NB4 (cell line): ENCODE measurements around the gene MVP.

Source experiments
- CTCF ChIP-seq: IDR thresholded peaks from one replicate; pipeline ENCODE4 v1.5.1; 2012; ENCODE audit warnings: low read depth, low read length
- MAX ChIP-seq: IDR thresholded peaks from 2 replicates; pipeline ENCODE4 v1.6.1; 2011; ENCODE audit warnings: low read depth, low read length
- MYC ChIP-seq: IDR thresholded peaks from 2 replicates; pipeline ENCODE4 v1.6.1; 2011; ENCODE audit warnings: low read depth, low read length
- POLR2A ChIP-seq: IDR thresholded peaks from 2 replicates; pipeline ENCODE4 v1.6.1; 2011; ENCODE audit warnings: mild to moderate bottlenecking; ENCODE audit not compliant: insufficient read length; ENCODE audit errors: extremely low read depth

DNA sequence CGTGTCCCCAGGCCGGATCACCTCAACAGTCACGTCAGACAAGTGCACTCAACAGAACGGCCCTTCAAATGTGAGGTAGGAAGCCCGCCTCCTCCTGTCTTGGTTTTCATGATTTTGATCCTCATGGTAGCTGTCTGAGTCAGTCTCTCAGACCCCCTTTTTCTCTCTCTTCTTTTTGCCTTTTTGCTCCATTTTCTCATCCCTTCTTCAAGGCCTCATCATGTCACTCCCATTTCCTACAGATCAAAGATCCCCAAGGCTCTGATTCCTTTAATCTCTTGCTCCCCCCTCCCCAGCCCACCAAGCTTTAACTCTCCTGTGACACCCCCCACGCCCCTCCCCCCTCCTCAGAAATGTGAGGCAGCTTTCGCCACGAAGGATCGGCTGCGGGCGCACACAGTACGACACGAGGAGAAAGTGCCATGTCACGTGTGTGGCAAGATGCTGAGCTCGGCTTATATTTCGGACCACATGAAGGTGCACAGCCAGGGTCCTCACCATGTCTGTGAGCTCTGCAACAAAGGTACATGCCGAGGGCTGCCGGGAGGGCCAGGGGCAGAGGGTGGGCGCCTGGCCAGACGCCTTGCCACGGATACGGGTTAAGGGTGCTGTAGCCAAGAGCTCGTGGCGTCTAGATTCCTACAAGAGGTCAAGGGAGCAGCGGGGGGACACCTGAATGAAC lies 11.9 kb upstream of the MVP start:
- TF ChIP-seq CTCF (no peak), MAX (peak; percentile 86), POLR2A (no peak), MYC (peak; percentile 55; the same call in 1 of the 2 replicates)
